K562 (cell line): ENCODE data around the gene JUNB. TPM values are rescaled to one million over a fixed set of nuclear protein-coding genes. Genes with fewer than 3 reads are reported as not detected.
A peak's percentile ranks its signal among the peaks of the same experiment; 100 is the strongest.

Source experiments
- ARID1B ChIP-seq: fragments of 450-650 bp; IDR thresholded peaks from 2 replicates; pipeline ENCODE4 v1.6.1; 2016; ENCODE audit warnings: antibody characterized with exemption, mild to moderate bottlenecking, inconsistent platforms
- ATF7 ChIP-seq: fragments of 450-650 bp; IDR thresholded peaks from 2 replicates; pipeline ENCODE4 v1.7.1; 2014; ENCODE audit warnings: mild to moderate bottlenecking, moderate library complexity
- BMI1 ChIP-seq: fragments of 150-350 bp; IDR thresholded peaks from 2 replicates; pipeline ENCODE4 v1.6.1; 2014; ENCODE audit warnings: low read length
- CBFA2T3 ChIP-seq: fragments of 450-650 bp; IDR thresholded peaks from 2 replicates; pipeline ENCODE4 v1.6.1; 2017
- EGR1 ChIP-seq: fragments of 450-650 bp; conservative IDR thresholded peaks from 2 replicates; pipeline ENCODE4 v1.6.1; 2017; ENCODE audit warnings: mild to moderate bottlenecking
- ERF ChIP-seq: fragments of 450-650 bp; formaldehyde crosslinking; IDR thresholded peaks from 2 replicates; pipeline ENCODE4 v1.4.0; 2020; ENCODE audit warnings: mild to moderate bottlenecking, mixed read lengths
- HLTF ChIP-seq: fragments of 450-650 bp; IDR thresholded peaks from 2 replicates; pipeline ENCODE4 v1.6.1; 2016
- NR2C2 ChIP-seq, 2 experiments: fragments of 200-800 bp in 1 of 2; sonication (Bioruptor generic) in 1 of 2; sonication (generic) in 1 of 2; formaldehyde crosslinking in 1 of 2; IDR thresholded peaks; 2 replicates each; pipeline versions ENCODE4 v1.6.1 to v1.8.0; 2016 to 2022; ENCODE audit warnings: mild to moderate bottlenecking in 1 of 2, missing compliant biosample characterization in 1 of 2, missing genetic modification characterization in 1 of 2, missing genetic modification reagents in 1 of 2
- PHF20 ChIP-seq: fragments of 450-650 bp; IDR thresholded peaks from 2 replicates; pipeline ENCODE4 v1.6.1; 2018; ENCODE audit not compliant: partially characterized antibody
- PHF21A ChIP-seq: fragments of 450-650 bp; IDR thresholded peaks from 2 replicates; pipeline ENCODE4 v1.6.1; 2017; ENCODE audit warnings: low read depth, borderline replicate concordance
- RBM14 ChIP-seq: fragments of 200-400 bp; formaldehyde crosslinking; IDR thresholded peaks from 2 replicates; pipeline ENCODE4 v1.6.1; 2018; ENCODE audit warnings: low read depth, mild to moderate bottlenecking, low read length, moderate library complexity, borderline replicate concordance; ENCODE audit not compliant: insufficient read depth
- RFX1 ChIP-seq: fragments of 450-650 bp; IDR thresholded peaks from 2 replicates; pipeline ENCODE4 v1.6.1; 2016; ENCODE audit warnings: mild to moderate bottlenecking, moderate library complexity
- TBP ChIP-seq: optimal IDR thresholded peaks from 2 replicates; pipeline ENCODE3; 2011; ENCODE audit warnings: low read depth, low read length, improper control_type of control experiment
- ZBTB9 ChIP-seq: fragments of 450-650 bp; formaldehyde crosslinking; IDR thresholded peaks from 2 replicates; pipeline ENCODE4 v1.4.0; 2020; ENCODE audit warnings: mild to moderate bottlenecking, moderate library complexity
- ZC3H4 ChIP-seq: sonication (generic); formaldehyde crosslinking; IDR thresholded peaks from 2 replicates; pipeline ENCODE4 v1.9.0; 2021; ENCODE audit warnings: missing genetic modification reagents, borderline replicate concordance
- ZNF146 ChIP-seq: IDR thresholded peaks from one replicate; pipeline ENCODE4 v1.6.1; 2018; ENCODE audit warnings: missing compliant biosample characterization; ENCODE audit not compliant: unreplicated experiment
- ZNF444 ChIP-seq: fragments of 250-450 bp; sonication (Bioruptor Pico); IDR thresholded peaks from 2 replicates; pipeline ENCODE4 v1.4.0; 2020; ENCODE audit warnings: mild to moderate bottlenecking, moderate library complexity
- ZNF77 ChIP-seq: fragments of 250-450 bp; sonication (Bioruptor Pico); IDR thresholded peaks from 2 replicates; pipeline ENCODE4 v1.5.0; 2020
- polyA plus RNA-seq, 8 experiments: library from polyadenylated mRNA; depleted of rRNA in 4 of 8; stranded (reverse) in 5 of 8; unstranded in 3 of 8; fragments of >200 nt; fragmentation: Nextera tagmentation in 2 of 8; fragmentation: Illumina TruSeq in 1 of 8; extraction: Ambion mirVana in 2 of 8; extraction: Trizol in 1 of 8; gene quantifications; 2 replicates each; pipeline versions ENCODE4 v1.2.1 to v1.2.3, GENCODE V29; 2011 to 2014; ENCODE audit warnings: inconsistent platforms in 1 of 8, missing spikeins in 1 of 8
- total RNA-seq, 7 experiments: library from RNA; depleted of rRNA in 6 of 7; stranded (reverse); fragments of >200 nt in 6 of 7; fragmentation: Illumina TruSeq in 2 of 7; extraction: Trizol in 2 of 7; gene quantifications; 2 replicates each; pipeline versions ENCODE4 v1.2.1 to v1.2.3, GENCODE V29; 2011 to 2021; ENCODE audit warnings: low replicate concordance in 1 of 7
- TF ChIP-seq, protein P1 (sequence below): fragments of 250-450 bp; sonication (Bioruptor Pico); IDR thresholded peaks from 2 replicates; pipeline ENCODE4 v1.5.0; 2021; ENCODE audit warnings: mild to moderate bottlenecking, borderline replicate concordance
- TF ChIP-seq, protein P2 (sequence below): sonication (generic); formaldehyde crosslinking; IDR thresholded peaks from 2 replicates; pipeline ENCODE4 v1.8.0; 2022; ENCODE audit warnings: mild to moderate bottlenecking, missing genetic modification reagents
- TF ChIP-seq, protein P3 (sequence below): fragments of 250-450 bp; sonication (Bioruptor Pico); IDR thresholded peaks from 2 replicates; pipeline ENCODE4 v1.4.0; 2020; ENCODE audit warnings: mild to moderate bottlenecking

JUNB gene
- total and polyA plus RNA-seq, 9 of the 15 experiments (the other 6 are each of a cell fraction or from before 2014, with no cell fraction given), result 0.23 to 88.1 (median 13.1) TPM

GRCh38 chr19:12789904-12790619 lies 1.2 kb upstream of the JUNB start (continued):
- TF ChIP-seq, protein P1, sequence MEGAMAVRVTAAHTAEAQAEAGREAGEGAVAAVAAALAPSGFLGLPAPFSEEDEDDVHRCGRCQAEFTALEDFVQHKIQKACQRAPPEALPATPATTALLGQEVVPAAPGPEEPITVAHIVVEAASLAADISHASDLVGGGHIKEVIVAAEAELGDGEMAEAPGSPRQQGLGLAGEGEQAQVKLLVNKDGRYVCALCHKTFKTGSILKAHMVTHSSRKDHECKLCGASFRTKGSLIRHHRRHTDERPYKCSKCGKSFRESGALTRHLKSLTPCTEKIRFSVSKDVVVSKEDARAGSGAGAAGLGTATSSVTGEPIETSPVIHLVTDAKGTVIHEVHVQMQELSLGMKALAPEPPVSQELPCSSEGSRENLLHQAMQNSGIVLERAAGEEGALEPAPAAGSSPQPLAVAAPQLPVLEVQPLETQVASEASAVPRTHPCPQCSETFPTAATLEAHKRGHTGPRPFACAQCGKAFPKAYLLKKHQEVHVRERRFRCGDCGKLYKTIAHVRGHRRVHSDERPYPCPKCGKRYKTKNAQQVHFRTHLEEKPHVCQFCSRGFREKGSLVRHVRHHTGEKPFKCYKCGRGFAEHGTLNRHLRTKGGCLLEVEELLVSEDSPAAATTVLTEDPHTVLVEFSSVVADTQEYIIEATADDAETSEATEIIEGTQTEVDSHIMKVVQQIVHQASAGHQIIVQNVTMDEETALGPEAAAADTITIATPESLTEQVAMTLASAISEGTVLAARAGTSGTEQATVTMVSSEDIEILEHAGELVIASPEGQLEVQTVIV (CRISPR knock-in tag), result no peak
- TF ChIP-seq ZNF77 (CRISPR knock-in tag) (no peak), ZC3H4 (CRISPR knock-in tag) (no peak), ZNF146 (CRISPR knock-in tag) (no peak), RBM14 (no peak), EGR1 (peak; percentile 57), TBP (peak; percentile 55), ATF7 (peak; percentile 99), BMI1 (peak; percentile 93), ZNF444 (CRISPR knock-in tag) (no peak), PHF21A (peak; percentile 67; the same call in 1 of the 2 replicates), HLTF (no peak), ERF (CRISPR knock-in tag) (0 out of 2 replicates have a peak, but pooled peaks have one; percentile 7), RFX1 (peak; percentile 99), ARID1B (peak; percentile 33; the same call in 1 of the 2 replicates), NR2C2 (CRISPR knock-in tag; IDR thresholded peaks at IDR 0.05) (no peak; the same call in 1 of the 2 replicates), NR2C2 (tag; IDR thresholded peaks at IDR 0.05) (peak; percentile 48; the same call in 1 of the 2 replicates), CBFA2T3 (peak; percentile 22; the same call in 1 of the 2 replicates), PHF20 (peak; percentile 44), ZBTB9 (CRISPR knock-in tag) (no peak)
- TF ChIP-seq, protein P2, sequence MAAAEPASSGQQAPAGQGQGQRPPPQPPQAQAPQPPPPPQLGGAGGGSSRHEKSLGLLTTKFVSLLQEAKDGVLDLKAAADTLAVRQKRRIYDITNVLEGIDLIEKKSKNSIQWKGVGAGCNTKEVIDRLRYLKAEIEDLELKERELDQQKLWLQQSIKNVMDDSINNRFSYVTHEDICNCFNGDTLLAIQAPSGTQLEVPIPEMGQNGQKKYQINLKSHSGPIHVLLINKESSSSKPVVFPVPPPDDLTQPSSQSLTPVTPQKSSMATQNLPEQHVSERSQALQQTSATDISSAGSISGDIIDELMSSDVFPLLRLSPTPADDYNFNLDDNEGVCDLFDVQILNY (CRISPR knock-in tag), result peak; percentile 85; the same call in 1 of the 2 replicates
- TF ChIP-seq, protein P3, sequence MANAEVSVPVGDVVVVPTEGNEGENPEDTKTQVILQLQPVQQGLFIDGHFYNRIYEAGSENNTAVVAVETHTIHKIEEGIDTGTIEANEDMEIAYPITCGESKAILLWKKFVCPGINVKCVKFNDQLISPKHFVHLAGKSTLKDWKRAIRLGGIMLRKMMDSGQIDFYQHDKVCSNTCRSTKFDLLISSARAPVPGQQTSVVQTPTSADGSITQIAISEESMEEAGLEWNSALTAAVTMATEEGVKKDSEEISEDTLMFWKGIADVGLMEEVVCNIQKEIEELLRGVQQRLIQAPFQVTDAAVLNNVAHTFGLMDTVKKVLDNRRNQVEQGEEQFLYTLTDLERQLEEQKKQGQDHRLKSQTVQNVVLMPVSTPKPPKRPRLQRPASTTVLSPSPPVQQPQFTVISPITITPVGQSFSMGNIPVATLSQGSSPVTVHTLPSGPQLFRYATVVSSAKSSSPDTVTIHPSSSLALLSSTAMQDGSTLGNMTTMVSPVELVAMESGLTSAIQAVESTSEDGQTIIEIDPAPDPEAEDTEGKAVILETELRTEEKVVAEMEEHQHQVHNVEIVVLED (CRISPR knock-in tag), result peak; percentile 44; the same call in 1 of the 2 replicates
